Peyer's patch (tissue), 4 donors: ENCODE results near the gene PSAP. TPM values are rescaled to one million over a fixed set of nuclear protein-coding genes. Genes with fewer than 3 reads are reported as not detected.

Experiments used
- DNase-seq, 3 donors: peaks; one replicate each; pipeline ENCODE4 v3.0.0-alpha.2; 2017 to 2019
- H3K27ac ChIP-seq, 4 donors: fragments of 200-600 bp; sonication (generic); one replicate each; pipeline ENCODE4 v1.5.1; 2016 to 2019
- H3K27me3 ChIP-seq, 2 donors: fragments of 200-600 bp; sonication (generic); one replicate each; pipeline ENCODE4 v1.5.1; 2019
- H3K36me3 ChIP-seq, 3 donors: fragments of 200-600 bp; sonication (generic); one replicate each; pipeline ENCODE4 v1.5.1; 2016 to 2019
- H3K4me1 ChIP-seq, 4 donors: fragments of 200-600 bp; sonication (generic); one replicate each; pipeline ENCODE4 v1.5.1; 2016 to 2019
- H3K4me3 ChIP-seq, 4 donors: fragments of 200-600 bp; sonication (generic); 1 replicate in 3 of 4; 2 replicates in 1 of 4; pipeline ENCODE4 v1.5.1; 2016 to 2019; ENCODE audit warnings: mild to moderate bottlenecking in 1 of 4
- H3K9me3 ChIP-seq, 4 donors: fragments of 200-600 bp; sonication (generic); one replicate each; pipeline ENCODE4 v1.5.1; 2016 to 2019; ENCODE audit warnings: mild to moderate bottlenecking in 1 of 4
- CTCF ChIP-seq, 6 experiments: fragments of 450-650 bp in 4 of 6; fragments of 200-600 bp in 2 of 6; sonication (generic) in 1 of 6; IDR thresholded peaks; one replicate each; pipeline ENCODE4 v1.5.1; 2017 to 2019; ENCODE audit warnings: antibody characterized with exemption in 6 of 6, mild to moderate bottlenecking in 3 of 6, moderate library complexity in 1 of 6
- POLR2A ChIP-seq, 2 donors: fragments of 450-650 bp; IDR thresholded peaks; one replicate each; pipeline ENCODE4 v1.5.1; 2017; ENCODE audit warnings: antibody characterized with exemption in 2 of 2, mild to moderate bottlenecking in 2 of 2, moderate library complexity in 2 of 2
- total RNA-seq, 4 donors: library from RNA; depleted of rRNA; stranded (reverse); fragments of >200 nt; gene quantifications; one replicate each; pipeline ENCODE4 v1.1.0, GENCODE V29; 2016

The PSAP gene
- total RNA-seq, 4 donors from 2014 or later = 193 to 647 (median 491) TPM

- Histone ChIP-seq H3K9me3 (no peaks in the 10 kb centered on the region), H3K4me1 (peaks cover 0 to 43% (median 14%) of the 10 kb centered on the region in 4 donors), H3K4me3 (no peak overlapping the region), H3K27ac (no peak overlapping the region), H3K27me3 (no peaks in the 10 kb centered on the region), H3K36me3 (peaks cover 0 to 53% (median 0%) of the 10 kb centered on the region in 3 donors)
- DNase-seq = no peak
- TF ChIP-seq CTCF (IDR thresholded peaks at IDR 0.05) (no peak), POLR2A (IDR thresholded peaks at IDR 0.05) (no peak)
These were observed 17.4 kb downstream of the PSAP start for GRCh38 chr10:71833451-71834342.

- no peak for TF ChIP-seq CTCF (IDR thresholded peaks at IDR 0.05)
- no peak for TF ChIP-seq POLR2A (IDR thresholded peaks at IDR 0.05)
- Histone ChIP-seq H3K9me3 (no peaks in the 10 kb centered on the region), H3K4me1 (peaks cover 0 to 36% (median 14%) of the 10 kb centered on the region in 4 donors), H3K27me3 (no peaks in the 10 kb centered on the region), H3K36me3 (peaks cover 0 to 60% (median 0%) of the 10 kb centered on the region in 3 donors), H3K4me3 (no peak overlapping the region), H3K27ac (no peak overlapping the region)
- DNase-seq = no peak
These were observed 18.1 kb downstream of the PSAP start for GRCh38 chr10:71832967-71833366.

GRCh38 chr10:71831646-71832552 lies 19.2 kb downstream of the PSAP start:
- peaks cover 0 to 71% (median 0%) of the 10 kb centered on the region in 3 donors for H3K36me3 ChIP-seq
- no peak overlapping the region for H3K27ac ChIP-seq
- DNase-seq = peak in 1 of 3 donors; percentile 59

GRCh38 chr10:71830726-71831125 lies 20.3 kb downstream of the PSAP start:
- Histone ChIP-seq H3K27me3 (no peaks in the 10 kb centered on the region), H3K4me3 (no peak overlapping the region), H3K4me1 (peaks cover 0 to 14% (median 2%) of the 10 kb centered on the region in 4 donors), H3K9me3 (no peaks in the 10 kb centered on the region), H3K27ac (no peak overlapping the region), H3K36me3 (peaks cover 0 to 82% (median 0%) of the 10 kb centered on the region in 3 donors)
- DNase-seq = no peak
- no peak for TF ChIP-seq POLR2A (IDR thresholded peaks at IDR 0.05)
- no peak for TF ChIP-seq CTCF (IDR thresholded peaks at IDR 0.05)

More at GRCh38 chr10:71831646-71832552, 19.2 kb downstream of the PSAP start:
- no peaks in the 10 kb centered on the region for H3K9me3 ChIP-seq
- H3K27me3 ChIP-seq = no peaks in the 10 kb centered on the region
- TF ChIP-seq POLR2A (IDR thresholded peaks at IDR 0.05) (no peak), CTCF (IDR thresholded peaks at IDR 0.05) (no peak)
- H3K4me1 ChIP-seq = peaks cover 0 to 25% (median 7%) of the 10 kb centered on the region in 4 donors
- no peak overlapping the region for H3K4me3 ChIP-seq

GRCh38 chr10:71829896-71830295 lies 21.2 kb downstream of the PSAP start:
- no peak for TF ChIP-seq POLR2A (IDR thresholded peaks at IDR 0.05)
- TF ChIP-seq CTCF (IDR thresholded peaks at IDR 0.05) = no peak
- peaks cover 0 to 14% (median 2%) of the 10 kb centered on the region in 4 donors for H3K4me1 ChIP-seq
- DNase-seq = no peak
- H3K4me3 ChIP-seq = no peak overlapping the region
- H3K9me3 ChIP-seq = no peaks in the 10 kb centered on the region
- H3K36me3 ChIP-seq = peaks cover 0 to 90% (median 0%) of the 10 kb centered on the region in 3 donors
- H3K27ac ChIP-seq = no peak overlapping the region
- H3K27me3 ChIP-seq = no peaks in the 10 kb centered on the region
